ENCODE measurements around the gene PLXNA4.

DNA sequence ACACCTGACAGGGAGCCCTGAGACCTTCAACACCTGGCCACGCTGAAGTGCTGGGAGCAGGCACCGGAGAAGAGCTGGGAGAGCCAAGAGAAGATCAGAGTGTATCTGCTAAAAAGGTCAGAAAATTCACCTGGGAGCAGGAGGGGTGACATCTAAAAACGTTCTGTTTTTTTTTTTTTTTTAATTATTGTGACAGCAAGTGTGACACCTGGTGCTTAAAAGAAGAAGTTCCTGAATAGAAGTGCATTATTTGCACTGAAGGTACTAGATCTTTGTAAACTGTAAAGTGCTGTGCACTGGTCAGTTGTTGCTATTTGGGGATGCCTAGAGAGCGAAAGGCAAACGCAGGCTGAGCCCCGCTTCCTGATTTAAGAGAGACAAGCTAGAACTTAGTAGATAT is 422.0 kb downstream of the PLXNA4 start:
- TF ChIP-seq SIRT6 (IDR thresholded peaks at IDR 0.05; ENCODE audit: low read depth, low read length) (no peak), GATAD2A (IDR thresholded peaks at IDR 0.05) (no peak)
